GM19397 (cell line): ENCODE data around the gene GTF2H2.
"Not testable (repeated sequence)": the region's sequence is repeated elsewhere in the genome, so short reads cannot be mapped to it uniquely, and the experiment has no call there.

Experiments
- ATAC-seq: cut with Tn5 transposase; IDR thresholded peaks from one replicate; pipeline ENCODE4 v1.9.1; 2021; ENCODE audit warnings: mild to moderate bottlenecking, moderate library complexity; ENCODE audit not compliant: unreplicated experiment

GTF2H2 gene

GRCh38 chr5:71067262-71067928 lies at the start of gene GTF2H2:
Gene GTF2H2 (minus strand): TSS chr5:71067676. CDS start chr5:71062763, 4,913 bp downstream.
- ATAC-seq, result peak; percentile 98

DNA sequence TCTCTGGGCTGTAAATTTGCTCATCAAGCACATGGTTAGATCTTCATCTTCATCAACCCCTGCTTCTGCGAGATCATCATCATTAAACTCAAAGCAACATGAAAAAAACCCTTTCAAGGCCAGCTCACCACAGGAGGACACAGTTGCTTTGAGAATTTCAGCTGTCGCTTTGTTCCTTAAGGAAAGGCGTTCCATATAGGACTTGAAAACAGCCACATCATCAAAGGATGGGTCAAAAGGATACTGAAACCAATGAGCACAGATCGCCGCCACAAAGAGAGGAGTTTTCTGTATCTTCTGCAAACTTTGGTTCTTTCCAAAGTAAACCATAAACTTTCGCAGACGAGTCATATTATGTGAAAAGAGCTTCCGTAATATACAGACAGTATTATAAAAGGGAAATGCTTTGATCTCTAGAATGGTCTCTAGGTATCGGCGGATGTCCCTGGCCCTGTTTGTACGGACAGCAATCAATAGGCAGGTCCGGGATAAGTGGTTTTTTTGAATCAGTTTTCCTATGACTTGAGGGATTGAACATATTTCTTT lies 42.3 kb upstream of the GTF2H2 start:
- ATAC-seq, result not testable (repeated sequence)

DNA sequence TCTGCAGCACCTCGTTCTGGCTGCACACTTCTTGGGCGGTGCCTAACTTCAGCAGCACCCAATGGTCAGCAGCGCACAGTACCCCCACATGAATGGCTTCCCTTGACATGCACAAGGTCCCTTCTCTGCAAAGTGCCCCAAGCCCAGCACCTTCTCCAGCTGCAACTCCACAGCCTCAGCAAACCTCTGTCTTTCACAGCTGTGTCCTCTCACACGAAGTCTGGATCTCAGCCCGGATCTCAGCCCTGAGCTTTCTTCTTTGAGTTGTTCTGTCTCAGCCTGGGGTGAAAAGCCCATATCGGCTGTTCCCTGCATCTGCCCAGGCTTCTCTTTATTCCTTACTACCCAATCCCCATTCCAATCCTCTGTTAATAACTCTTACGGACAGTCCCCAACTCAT lies 32.5 kb upstream of the GTF2H2 start:
- ATAC-seq, result not testable (repeated sequence)

GRCh38 chr5:71097930-71098203 lies 30.4 kb upstream of the GTF2H2 start:
- ATAC-seq, result not testable (repeated sequence)

GRCh38 chr5:71097173-71097929 lies 29.9 kb upstream of the GTF2H2 start:
- not testable (repeated sequence) for ATAC-seq

GRCh38 chr5:71089773-71090172 lies 22.3 kb upstream of the GTF2H2 start:
- ATAC-seq, result not testable (repeated sequence)

GRCh38 chr5:71088754-71089153 lies 21.3 kb upstream of the GTF2H2 start:
- not testable (repeated sequence) for ATAC-seq

DNA sequence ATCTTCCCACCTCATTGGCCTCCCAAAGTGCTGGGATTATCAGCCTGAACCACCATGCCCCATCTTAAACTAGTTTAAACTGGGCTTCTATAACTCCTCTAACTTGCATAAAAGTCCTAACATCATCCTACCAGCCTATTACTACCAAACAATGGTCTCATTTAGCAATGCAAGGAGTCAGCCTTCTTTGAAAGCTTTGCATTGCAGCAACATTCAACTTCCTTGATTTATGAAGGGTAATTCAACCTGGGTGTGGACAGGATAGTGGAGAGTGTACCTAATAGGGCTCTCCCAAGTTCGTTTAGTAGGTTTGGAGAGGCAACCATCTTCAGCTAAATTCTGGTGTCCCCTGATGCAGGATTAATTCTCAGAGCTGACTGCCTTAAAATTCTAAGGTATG lies 18.7 kb upstream of the GTF2H2 start:
- not testable (repeated sequence) for ATAC-seq

- not testable (repeated sequence) for ATAC-seq
These were observed 17.0 kb upstream of the GTF2H2 start for GRCh38 chr5:71084280-71085063.

DNA sequence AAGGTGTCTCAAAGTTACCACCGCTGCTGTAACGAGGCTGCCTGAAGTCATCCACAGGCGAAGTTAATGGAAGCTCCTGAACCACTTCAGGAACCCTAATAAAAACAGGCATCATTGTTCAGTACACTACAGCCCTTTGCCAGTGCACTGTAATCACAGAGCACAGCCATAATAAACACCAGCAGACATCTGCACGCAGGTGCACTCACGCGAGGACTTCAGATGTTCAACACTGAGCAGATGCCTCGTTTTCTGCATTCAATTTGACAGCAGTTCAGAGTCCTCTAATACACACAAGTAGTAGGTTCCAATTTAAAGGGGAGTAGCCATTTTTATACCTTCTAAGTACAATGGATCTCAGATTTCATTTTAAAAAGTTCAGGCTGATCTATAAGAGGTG lies 15.4 kb upstream of the GTF2H2 start:
- not testable (repeated sequence) for ATAC-seq

DNA sequence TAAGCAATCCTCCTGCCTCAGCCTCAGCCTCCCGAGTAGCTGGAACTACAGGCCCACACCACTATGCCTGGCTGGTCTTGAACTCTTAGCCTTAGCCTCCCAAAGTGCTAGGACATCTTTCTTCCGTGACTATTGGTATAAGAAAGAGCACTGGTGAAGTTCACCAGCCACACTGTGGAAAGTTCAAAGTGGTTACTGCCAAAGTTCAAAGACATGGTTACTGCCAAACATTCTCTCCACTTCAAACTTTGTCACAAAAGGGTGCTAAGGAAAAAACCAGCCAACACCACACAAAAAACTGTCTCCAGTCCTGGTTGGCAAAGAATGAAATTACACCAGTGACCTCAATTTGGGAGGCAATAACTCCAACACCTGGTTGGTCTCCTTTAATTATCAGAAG lies 14.9 kb upstream of the GTF2H2 start:
- not testable (repeated sequence) for ATAC-seq

DNA sequence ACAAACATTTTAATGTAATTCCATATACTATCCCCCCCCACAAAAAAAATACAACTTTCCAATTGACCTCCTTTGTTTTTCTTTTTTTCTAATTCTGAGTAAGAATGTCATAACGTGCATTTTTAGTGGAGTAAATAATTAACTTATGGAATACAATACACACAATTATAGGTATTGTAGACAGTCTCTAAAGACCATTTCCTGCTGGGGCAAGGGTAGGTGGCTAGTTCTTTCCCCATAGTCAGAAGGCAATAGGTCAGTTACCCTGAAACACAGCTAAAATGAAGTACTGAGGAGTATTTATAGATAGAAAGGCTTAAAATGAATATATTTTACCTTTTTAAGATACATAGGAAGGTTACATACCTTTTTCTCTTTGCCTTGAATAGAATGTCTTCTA lies 6.2 kb downstream of the GTF2H2 start:
- ATAC-seq, result not testable (repeated sequence)

GRCh38 chr5:71059426-71059825 lies 8.1 kb downstream of the GTF2H2 start:
- ATAC-seq, result not testable (repeated sequence)

DNA sequence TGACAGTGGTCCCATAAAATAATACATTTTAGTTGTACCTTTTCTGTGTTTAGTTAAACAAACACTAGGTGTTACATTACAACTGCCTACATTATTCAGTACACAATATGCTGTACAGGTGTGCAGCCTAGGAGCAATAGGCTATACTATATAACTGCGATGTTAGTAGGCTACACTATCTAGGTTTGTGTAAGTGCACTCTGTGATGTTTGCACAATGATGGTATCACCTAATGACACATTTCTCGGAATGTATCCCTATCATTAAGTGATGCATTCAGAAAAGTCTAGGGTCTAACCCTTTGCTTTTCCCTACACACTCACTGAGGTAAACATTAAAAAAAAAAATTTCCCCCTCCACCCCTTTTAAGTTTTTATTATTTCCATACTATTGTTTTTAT lies 22.7 kb downstream of the GTF2H2 start:
- ATAC-seq, result not testable (repeated sequence)

DNA sequence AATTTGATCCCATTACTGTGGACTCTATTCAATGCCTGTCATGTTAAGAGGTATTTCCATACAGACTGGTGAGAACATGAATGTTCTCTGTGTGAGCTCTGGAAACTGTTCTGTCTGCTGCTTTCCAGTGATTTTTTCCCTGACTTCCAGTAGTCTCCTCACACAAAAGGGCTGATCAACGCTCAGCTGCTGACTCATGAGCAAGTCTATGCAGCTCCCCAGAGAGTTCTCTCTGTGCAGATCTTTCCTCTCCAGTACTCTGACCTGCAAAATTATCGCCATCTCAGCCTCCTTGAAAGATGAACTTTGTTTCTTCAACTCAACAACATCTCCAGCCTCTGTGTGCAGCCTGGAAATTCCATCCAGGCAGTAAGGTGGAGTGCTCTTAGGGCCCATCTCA lies 23.3 kb downstream of the GTF2H2 start:
- ATAC-seq, result not testable (repeated sequence)

- not testable (repeated sequence) for ATAC-seq
These were observed 36.3 kb downstream of the GTF2H2 start for GRCh38 chr5:71031046-71031776.

DNA sequence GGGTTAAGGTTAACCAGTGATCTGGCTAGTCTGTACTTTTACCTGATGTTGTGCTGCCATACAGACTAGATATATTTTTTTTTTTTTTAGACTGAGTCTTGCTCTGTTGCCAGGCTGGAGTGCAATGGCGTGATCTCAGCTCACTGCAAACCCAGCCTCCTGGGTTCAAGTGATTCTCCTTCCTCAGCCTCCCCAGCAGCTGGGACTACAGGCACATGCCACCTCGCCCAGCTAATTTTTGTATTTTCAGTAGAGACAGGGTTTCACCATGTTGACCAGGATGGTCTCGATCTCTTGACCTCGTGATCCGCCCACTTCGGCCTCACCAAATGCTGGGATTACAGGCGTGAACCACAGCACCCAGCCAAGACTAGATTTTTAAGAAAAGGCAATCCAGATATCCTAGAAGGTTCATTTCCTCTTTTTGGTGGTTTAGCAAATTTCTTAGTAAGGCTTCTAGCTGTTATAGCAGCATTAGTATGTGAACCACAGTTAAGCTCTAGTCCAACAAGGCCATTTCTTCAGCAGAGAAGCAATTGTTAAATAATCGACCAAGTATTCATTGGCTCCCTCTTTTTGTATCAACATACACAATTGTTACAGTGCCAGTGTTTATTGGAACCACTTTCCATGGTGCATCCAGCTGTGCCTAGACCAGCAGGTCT lies 42.1 kb downstream of the GTF2H2 start, which contains the start of gene NAIP:
Gene NAIP, minus strand, starts transcription at position 51 of the 665 bp plus-strand sequence. CDS start 12,424 bp downstream, outside the sequence.
- not testable (repeated sequence) for ATAC-seq

DNA sequence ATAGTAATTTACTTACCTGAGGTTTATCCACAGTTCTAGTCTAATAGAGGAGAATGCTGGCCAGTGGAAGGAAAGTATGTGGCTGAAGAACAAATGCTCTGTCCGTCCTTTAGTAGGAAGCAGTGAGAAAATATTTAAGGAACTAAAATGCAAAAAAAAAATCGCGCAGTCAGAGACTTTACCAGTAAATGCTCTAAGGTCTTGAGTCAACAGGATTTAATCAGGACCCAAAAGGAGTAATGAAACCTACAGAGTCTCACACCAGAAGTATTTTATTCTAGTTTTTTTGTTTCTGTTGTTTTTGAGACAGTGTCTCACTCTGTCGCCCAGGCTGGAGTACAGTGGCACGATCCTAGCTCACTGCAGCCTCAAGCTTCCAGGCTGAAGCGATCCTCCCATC lies 46.8 kb downstream of the GTF2H2 start:
- not testable (repeated sequence) for ATAC-seq

DNA sequence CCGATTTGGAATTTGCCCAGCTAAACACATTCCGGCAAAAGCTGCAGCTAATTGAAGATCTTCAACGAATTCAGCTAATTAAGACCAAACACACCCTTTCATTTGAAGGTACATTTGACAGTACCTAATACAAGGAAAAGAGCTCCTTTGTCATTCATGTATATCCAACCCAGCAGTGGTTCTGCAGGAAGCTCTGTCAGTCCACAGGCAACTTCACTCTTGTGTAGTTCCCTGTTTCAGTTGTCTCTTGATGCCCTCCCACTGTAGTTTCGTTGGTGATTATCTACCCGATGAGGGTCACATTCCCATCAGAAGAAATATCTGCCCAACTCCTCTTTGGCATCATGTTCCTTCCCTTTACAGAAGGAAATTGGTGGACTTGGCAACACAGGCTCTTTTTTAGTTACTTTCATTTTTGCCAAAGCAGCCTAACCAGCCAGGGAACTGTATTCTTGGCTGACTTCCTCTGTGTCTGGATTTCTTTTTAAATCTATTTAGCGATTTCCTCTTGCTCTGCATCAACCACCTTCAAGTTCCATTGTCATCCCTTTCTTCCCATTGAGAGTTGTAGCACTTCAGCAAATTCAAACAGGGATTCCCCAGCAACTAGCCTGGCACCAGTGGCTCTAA lies 49.0 kb downstream of the GTF2H2 start:
- ATAC-seq, result not testable (repeated sequence)
